GM04503 (cell line): ENCODE data around the gene G6PC2.

Source experiments
- DNase-seq: peaks from one replicate; pipeline ENCODE4 v3.0.0-alpha.2; 2012; ENCODE audit warnings: low read depth

The G6PC2 gene

DNA sequence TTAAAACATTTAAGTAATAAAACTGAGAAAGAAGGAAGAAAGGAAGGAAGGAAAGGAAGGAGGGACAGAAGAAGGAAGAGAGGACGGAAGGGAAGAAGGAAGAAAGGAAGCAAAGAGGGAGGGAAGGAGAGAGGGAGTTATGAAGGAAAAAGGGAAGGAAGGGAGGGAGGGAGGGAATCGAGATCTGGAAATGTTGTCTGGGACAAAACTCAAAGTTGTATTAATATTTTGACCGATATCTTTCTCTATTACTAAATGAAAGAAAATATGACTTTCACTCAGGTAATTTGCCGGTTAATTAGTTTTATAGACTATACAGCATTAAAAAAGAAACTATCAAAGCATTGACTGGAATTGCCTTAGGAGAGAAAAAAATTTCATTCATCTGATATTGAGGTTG lies 44.4 kb downstream of the G6PC2 start:
- no peak for DNase-seq

DNA sequence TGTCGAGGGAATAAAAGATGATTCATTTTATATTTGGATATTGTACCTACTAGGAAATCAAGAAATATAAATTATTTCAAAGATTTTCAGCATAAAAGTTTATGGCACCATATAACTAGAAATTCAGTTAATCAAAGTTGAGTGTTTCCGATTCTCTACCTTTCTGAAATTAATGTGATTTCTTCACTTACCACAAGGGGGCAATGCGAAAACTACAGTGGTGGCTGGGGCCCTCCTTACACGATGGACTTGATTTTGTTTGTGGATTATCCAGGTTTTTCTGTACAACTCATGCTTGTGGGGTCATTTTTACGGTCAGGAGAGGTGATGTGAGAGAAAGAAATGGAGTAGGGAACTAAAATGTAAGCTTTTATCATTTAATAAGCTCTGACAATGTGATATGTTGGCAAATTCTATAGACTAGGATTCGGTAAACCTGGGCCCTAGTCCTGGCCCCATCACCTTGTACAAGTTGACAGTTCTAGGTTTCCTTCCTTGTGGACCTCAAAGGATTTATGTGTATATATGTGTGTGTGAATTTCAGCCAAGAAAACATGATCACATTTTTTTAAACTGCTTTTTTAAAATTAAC lies 47.6 kb downstream of the G6PC2 start:
- DNase-seq: no peak

DNA sequence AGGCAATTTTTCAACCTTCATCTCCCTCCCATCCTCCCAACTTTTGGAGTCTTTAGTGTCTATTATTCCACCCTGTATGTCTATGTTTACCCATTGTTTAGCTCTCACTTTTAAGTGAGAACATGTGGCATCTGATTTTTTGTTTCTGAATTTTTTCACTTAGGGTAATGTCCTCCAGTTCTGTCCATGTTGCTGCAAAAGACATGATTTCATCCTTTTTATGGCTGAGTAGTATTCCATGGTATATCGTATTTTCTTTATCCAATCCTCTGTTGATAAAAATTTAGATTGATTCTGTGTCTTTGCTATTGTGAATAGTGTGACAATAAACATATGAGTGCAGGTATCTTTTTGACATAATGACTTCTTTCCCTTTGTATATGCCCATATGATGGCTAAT lies 48.2 kb downstream of the G6PC2 start:
- no peak for DNase-seq

DNA sequence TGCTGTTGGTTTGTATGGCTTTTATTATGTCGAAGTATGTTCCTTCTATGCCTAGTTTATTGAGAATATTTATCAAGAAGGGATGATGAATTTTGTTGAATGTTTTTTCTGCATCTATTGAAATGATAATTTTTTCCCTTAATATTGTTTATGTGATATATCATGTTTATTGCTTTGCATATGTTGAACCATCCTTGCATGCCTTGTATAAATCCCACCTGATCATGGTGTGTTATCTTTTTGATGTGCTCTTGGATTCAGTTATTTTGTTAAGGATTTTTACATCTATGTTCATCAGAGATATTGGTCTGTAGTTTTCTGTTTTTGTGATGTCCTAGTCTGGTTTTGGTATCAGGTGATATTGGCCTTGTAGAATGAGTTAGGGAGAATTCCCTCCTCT lies 50.8 kb downstream of the G6PC2 start:
- DNase-seq: no peak

DNA sequence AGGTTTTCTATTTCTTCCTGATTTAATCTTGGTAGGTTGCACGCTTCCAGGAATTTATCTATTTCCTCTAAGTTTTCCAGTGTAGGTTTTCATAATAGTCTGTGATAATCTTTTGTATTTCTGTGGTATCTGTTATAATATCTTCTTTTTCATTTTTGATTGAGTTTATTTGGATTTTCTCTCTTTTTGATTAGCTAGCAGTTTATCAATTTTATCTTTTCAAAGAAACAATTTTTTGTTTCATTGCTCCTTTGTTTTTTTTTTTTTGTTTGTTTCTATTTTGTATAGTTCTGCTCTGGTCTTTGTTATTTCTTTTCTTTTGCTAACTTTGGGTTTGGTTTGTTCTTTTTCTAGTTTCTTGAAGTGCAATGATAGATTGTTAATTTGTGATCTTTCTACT lies 51.3 kb downstream of the G6PC2 start:
- DNase-seq: no peak

DNA sequence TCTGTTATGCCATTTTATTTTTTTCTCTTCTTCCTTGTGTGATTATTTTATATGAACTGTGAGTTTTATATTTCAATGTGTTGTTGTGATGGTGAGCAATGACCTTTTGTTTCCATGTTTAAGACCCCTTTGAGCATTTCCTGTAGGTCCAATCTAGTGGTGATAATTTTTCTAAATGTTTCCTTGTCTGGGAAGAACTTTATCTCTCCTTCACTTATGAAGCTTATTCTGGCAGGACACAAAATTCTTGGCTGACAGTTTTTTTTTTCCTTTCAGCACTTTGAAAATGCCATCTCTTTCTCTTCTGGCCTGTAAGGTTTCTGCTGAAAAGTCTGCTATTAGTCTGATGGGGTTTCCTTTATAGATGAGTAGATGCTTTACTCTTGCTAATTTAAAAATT lies 53.2 kb downstream of the G6PC2 start:
- no peak for DNase-seq

DNA sequence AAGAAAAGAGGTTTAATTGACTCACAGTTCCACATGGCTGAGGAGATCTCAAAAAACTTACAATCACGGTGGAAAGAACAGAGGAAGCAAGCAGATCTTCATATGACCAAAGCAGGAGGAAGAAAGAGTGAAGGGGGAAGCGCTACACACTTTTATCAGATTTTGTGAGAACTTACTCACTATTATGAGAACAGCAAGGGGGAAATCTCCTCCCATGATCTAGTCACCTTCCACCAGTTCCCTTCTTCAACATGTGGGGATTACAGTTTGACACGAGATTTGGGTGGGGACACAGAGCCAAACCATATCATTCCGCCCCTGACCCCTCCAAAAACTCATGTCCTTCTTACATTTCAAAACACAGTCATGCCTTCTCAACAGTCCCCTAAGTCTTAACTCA lies 54.2 kb downstream of the G6PC2 start:
- DNase-seq: no peak

DNA sequence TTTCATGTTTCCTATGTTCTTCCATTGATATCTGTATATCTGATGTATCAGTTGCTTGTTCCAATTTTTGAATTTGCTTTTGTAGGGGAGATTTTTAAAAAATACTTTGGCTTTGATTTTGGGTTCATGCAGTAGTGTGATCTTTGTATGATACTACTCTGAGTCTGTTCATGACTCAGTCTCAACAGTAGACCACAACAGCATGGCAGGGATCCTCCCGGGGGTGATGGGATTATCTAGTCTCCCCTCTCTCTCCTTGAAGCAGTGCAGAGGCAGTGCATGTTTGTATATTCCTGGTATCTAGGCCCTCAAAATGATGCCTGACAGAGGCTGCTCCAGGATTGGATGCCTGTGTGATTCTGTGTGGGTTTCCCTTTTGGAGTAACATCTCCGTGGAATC lies 55.3 kb downstream of the G6PC2 start:
- no peak for DNase-seq
